DND-41 (cell line): Measurements from ENCODE around the gene NCOA3.

ENCODE experiments used
- ATAC-seq: fragments of 200-7000 bp; cut with Tn5 transposase; 3 replicates; pipeline ENCODE4 v1.9.1; 2021; ENCODE audit warnings: low read depth; ENCODE audit not compliant: insufficient read depth
- DNase-seq: peaks from one replicate; pipeline ENCODE4 v3.0.0-alpha.2; 2020
- H2AFZ ChIP-seq: 2 replicates; pipeline ENCODE4 v1.6.0; 2012; ENCODE audit warnings: low read depth, low read length
- H3K27ac ChIP-seq: 2 replicates; pipeline ENCODE4 v1.5.1; 2012; ENCODE audit warnings: low read length, inconsistent platforms
- H3K27me3 ChIP-seq: fragments of 200-600 bp; sonication (generic); 2 replicates; pipeline ENCODE4 v1.6.0; 2012; ENCODE audit warnings: low read length, mild to moderate bottlenecking, inconsistent platforms; ENCODE audit not compliant: insufficient read depth, poor library complexity
- H3K36me3 ChIP-seq: 2 replicates; pipeline ENCODE4 v1.5.1; 2012; ENCODE audit warnings: low read length, inconsistent platforms; ENCODE audit not compliant: insufficient read depth
- H3K4me1 ChIP-seq: 2 replicates; pipeline ENCODE4 v1.5.1; 2012; ENCODE audit warnings: mild to moderate bottlenecking, low read length; ENCODE audit not compliant: insufficient read depth
- H3K4me2 ChIP-seq: 2 replicates; pipeline ENCODE4 v1.6.0; 2012; ENCODE audit warnings: mild to moderate bottlenecking, moderate library complexity, low read length, inconsistent platforms; ENCODE audit not compliant: insufficient read depth
- H3K4me3 ChIP-seq, 2 experiments: fragments of 200-600 bp in 1 of 2; shearing (Covaris generic) in 1 of 2; 2 replicates each; pipeline ENCODE4 v1.5.1; 2012 to 2016; ENCODE audit warnings: inconsistent platforms in 2 of 2, low read length in 2 of 2, mild to moderate bottlenecking in 2 of 2, low read depth in 1 of 2, moderate library complexity in 1 of 2
- H3K79me2 ChIP-seq: 2 replicates; pipeline ENCODE4 v1.6.0; 2012; ENCODE audit warnings: low read length, inconsistent platforms; ENCODE audit not compliant: insufficient read depth
- H3K9ac ChIP-seq: 2 replicates; pipeline ENCODE4 v1.6.0; 2012; ENCODE audit warnings: low read depth, mild to moderate bottlenecking, inconsistent platforms, low read length, moderate library complexity
- H3K9me3 ChIP-seq: 2 replicates; pipeline ENCODE4 v1.5.1; 2012; ENCODE audit warnings: low read length, moderate library complexity, mild to moderate bottlenecking, inconsistent platforms; ENCODE audit not compliant: insufficient read depth, severe bottlenecking
- H4K20me1 ChIP-seq: 2 replicates; pipeline ENCODE4 v1.6.0; 2012; ENCODE audit warnings: low read length; ENCODE audit not compliant: insufficient read depth
- CTCF ChIP-seq: IDR thresholded peaks from 2 replicates; pipeline ENCODE4 v1.5.1; 2012; ENCODE audit warnings: borderline replicate concordance, low read length, moderate library complexity, mild to moderate bottlenecking; ENCODE audit not compliant: poor library complexity, severe bottlenecking; ENCODE audit errors: extremely low read depth
- EZH2 ChIP-seq: IDR thresholded peaks from 3 replicates; pipeline ENCODE4 v1.6.1; 2012; ENCODE audit warnings: borderline replicate concordance, low read depth, mild to moderate bottlenecking, moderate library complexity, low read length, inconsistent platforms; ENCODE audit not compliant: severe bottlenecking

NCOA3 gene

DNA sequence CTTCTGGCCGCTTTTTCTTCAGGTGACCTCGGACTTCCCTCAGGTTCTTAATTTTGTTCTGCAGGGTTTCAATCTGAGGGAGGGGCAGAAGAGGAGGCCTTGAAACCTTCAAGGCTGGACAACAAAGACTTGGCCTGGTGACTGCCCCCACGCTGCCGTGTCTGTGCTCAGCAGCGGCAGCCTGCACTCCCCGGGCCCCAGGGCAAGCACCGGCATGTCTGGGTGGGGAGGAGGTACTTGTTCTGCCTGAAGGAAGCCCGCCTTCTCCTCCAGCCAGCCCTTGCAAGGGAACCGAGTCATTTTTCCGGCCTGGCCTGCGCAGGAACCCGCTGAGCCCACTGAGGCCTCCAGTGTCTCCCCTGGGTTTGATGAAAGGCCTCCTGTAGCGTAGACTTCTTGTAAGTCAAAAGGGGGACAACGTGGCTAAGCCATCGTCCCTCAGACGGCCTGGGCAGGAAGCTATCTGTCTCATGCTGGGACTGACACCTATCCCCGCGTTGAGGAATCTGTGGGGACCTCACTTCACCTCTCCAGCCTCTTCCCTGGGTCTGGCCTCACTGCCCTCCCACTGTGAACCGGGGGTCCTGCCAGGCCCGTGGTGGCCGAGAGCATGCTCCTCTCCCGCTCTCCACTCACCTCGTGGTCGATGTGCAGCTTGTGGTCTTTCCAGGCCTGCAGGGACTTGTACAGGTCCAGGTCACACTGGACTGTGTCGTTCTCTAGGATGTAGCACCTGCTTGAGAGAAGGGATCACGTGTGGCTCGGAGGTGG lies 163.7 kb downstream of the NCOA3 start:
- Histone ChIP-seq H3K9me3 (no peaks in the 10 kb centered on the region), H3K27ac (no peak overlapping the region), H3K36me3 (no peaks in the 10 kb centered on the region), H3K9ac (no peak overlapping the region), H3K4me2 (no peak overlapping the region), H3K79me2 (no peaks in the 10 kb centered on the region), H3K4me1 (no peaks in the 10 kb centered on the region), H4K20me1 (0 out of 2 replicates have a peak, but pooled peaks cover 4% of the 10 kb centered on the region), H3K27me3 (no peaks in the 10 kb centered on the region), H2AFZ (no peak overlapping the region), H3K4me3 (no peak overlapping the region)
- no peak for DNase-seq
- no peak for TF ChIP-seq CTCF
- ATAC-seq: no peak

- Histone ChIP-seq H3K4me3 (no peak overlapping the region), H3K79me2 (no peaks in the 10 kb centered on the region), H3K9ac (no peak overlapping the region), H3K4me1 (no peaks in the 10 kb centered on the region), H3K27ac (no peak overlapping the region), H2AFZ (no peak overlapping the region), H3K27me3 (no peaks in the 10 kb centered on the region), H3K9me3 (no peaks in the 10 kb centered on the region), H3K36me3 (no peaks in the 10 kb centered on the region), H3K4me2 (no peak overlapping the region), H4K20me1 (0 out of 2 replicates have a peak, but pooled peaks cover 4% of the 10 kb centered on the region)
- no peak for ATAC-seq
- TF ChIP-seq EZH2 (no peak), CTCF (no peak)
- no peak for DNase-seq
Measured at GRCh38 chr20:47666304-47666703, 164.6 kb downstream of the NCOA3 start.

- H4K20me1 ChIP-seq: 0 out of 2 replicates have a peak, but pooled peaks cover 4% of the 10 kb centered on the region
- no peak overlapping the region for H2AFZ ChIP-seq
- no peak for TF ChIP-seq CTCF
- no peak overlapping the region for H3K9ac ChIP-seq
- no peaks in the 10 kb centered on the region for H3K9me3 ChIP-seq
- no peaks in the 10 kb centered on the region for H3K27me3 ChIP-seq
- no peak for ATAC-seq
- no peak overlapping the region for H3K4me3 ChIP-seq
- no peaks in the 10 kb centered on the region for H3K36me3 ChIP-seq
- H3K27ac ChIP-seq: no peak overlapping the region
- no peaks in the 10 kb centered on the region for H3K4me1 ChIP-seq
- H3K79me2 ChIP-seq: no peaks in the 10 kb centered on the region
- no peak overlapping the region for H3K4me2 ChIP-seq
- DNase-seq: no peak
Measured at GRCh38 chr20:47667086-47667485, 165.4 kb downstream of the NCOA3 start.
